GM19193 (cell line): ENCODE data around the gene UNKL.

ENCODE experiments used
- POLR2A ChIP-seq: IDR thresholded peaks from 4 replicates; pipeline ENCODE4 v1.6.1; 2011; ENCODE audit not compliant: insufficient read depth, insufficient read length; ENCODE audit errors: extremely low read depth

Gene UNKL

DNA sequence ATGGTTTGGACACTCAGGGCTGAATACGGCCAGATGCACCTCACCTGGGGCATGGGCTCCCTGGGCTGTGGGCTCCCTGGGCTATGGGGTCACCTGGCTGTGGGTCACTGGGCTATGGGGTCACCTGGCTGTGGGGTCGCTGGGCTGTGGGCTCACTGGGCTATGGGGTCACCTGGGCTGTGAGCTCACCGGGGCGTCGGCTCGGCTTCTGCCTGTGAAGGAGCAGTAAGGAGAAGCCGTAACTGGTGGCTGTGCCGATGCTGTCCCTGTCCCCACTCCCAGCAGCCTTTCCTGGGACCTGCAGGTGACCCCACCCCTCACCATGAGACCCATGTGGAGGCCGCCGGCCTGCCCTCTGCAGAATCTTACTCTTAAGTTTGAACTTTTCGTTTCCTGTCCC, 14.5 kb upstream of the UNKL start:
- TF ChIP-seq POLR2A = no peak

DNA sequence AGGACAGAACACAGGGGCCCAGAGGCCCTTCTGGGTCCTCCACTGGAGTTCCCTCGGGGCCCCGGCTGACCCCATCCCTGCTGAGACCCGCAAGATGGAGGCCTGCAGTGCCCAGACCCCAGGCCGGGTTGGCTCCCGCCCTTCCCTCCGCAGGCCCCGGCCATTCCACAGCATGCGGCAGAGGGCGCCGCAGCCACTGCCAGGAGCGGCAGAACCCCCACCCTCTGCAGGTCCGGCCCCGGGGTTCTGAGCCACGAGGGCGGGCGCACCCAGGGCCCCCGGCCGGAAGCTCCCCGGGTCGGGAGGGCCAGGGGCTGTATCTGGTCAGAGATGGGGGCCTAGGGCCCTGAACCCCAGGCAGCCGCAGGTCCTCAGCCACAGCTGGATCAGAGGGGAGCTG, 14.0 kb upstream of the UNKL start:
- no peak for TF ChIP-seq POLR2A

- no peak for TF ChIP-seq POLR2A
Measured at GRCh38 chr16:1427473-1428461, 13.3 kb upstream of the UNKL start.

DNA sequence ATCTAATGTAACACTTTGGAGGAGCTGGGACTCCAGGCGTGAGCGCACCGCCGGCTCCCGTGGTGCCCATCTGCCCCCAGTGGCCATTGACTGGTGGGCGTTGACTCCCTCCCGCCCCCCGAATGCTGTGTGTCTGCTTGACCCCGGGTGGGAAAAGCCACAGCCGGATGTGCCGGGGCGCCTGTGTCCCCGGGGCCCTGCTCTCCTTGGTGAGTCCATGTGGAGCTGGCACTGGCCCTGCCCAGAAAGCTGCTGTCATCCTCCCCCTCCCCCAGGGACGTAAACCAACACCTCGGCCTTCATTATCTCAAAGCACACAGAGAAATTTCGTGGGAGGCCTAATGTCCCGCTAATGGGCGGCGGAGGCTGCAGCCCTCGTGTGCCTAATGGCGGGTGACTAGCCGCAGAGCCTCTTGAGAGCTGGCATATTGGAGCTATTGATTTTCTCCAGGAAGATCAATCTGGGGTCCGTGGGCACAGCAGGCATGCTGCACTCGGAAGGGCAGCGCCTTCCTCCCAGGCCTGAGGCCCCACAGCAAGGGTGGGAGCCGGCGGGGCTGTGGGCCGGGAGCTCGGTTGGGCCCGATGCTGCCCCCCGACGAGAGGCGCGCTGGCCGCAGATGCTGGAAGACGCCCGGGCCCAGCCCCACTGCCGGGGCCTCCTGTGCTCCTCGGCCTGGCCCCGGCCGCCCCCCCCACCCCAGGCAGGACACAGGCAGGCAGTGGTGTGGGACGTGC, 12.4 kb upstream of the UNKL start:
- TF ChIP-seq POLR2A = no peak

- no peak for TF ChIP-seq POLR2A
Measured at GRCh38 chr16:1425616-1426370, 11.3 kb upstream of the UNKL start.

DNA sequence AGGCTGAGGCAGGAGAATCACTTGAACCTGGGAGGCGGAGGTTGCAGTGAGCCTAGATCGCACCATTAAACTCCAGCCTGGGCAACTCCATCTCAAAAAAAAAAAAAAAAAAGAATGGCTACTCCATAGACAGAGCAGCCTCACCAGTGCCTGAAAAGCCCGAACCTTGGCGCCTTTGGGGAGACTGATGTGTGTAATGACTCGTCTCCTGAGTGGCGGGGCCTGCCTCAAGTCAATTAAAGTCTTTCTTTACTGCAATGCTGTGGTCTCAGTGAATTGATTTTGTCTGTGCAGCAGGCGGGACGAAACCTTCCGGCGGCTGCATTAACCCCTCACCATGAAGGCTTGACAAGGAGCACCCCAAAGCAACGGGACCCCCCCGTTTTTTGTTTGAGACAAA, 9.5 kb upstream of the UNKL start:
- no peak for TF ChIP-seq POLR2A

- TF ChIP-seq POLR2A = no peak
Measured at GRCh38 chr16:1422076-1422475, 7.6 kb upstream of the UNKL start.

GRCh38 chr16:1420111-1420539, 5.6 kb upstream of the UNKL start:
- TF ChIP-seq POLR2A = no peak

DNA sequence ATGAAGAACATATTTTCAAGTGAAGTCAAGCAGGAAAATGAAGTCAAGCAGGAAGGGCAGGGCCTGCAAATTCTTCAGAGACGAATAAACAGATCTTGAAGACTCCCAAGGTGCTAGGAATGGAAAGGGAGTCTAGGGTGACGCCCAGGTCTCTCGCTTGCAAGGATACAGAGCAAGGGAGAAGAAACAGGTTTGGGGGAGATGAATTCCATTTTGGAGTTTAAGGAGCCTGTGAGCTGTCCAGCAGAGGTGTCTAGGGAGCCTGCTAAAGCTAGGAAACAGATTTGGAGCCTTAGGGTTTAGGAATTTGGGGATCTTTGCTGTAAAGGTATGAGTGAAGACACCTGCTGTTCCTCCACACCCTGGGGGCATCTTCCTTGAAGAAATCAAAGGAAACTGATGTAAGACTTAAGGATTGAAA, 2.0 kb upstream of the UNKL start:
- no peak for TF ChIP-seq POLR2A

DNA sequence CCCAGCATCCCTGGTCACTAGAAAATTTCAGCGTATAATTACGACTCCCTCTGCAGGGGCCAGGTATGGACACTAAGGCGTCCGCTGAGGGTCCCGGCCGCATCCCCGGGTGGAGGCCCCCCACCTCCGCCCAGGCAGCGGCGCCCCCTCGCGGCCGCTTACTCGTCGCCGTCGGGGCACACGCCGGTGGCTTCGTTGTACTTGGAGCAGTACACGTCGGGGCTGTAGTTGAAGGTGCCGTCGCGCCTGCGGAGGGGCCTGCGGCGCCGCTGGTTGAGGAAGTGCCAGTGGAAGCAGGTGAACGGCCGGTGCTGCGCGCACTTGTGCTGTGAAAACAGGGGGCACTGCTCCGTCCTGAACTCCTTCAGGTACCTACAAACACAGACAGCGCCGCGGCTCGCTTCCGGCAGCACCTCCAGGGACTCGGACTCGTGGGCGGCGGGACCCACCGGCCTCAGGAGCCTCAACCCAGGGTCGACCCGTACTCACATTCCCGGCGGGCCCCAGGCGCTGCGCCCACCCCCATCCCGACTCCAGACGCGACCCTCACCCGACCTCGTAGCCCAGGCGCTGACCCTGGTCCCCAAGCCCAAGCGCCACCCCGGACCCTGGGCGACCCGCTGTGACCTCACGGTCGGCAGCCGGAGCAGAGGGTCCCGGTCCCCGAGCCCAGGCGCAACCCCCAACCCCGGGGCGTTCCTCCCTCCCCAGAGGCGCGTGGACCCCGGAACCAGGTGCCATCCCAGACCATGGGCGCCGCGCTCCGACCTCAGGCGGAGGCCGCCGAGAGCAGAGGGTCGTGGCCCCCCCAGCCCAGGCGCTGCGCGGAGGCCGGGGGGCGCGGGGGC, 596 bp downstream of the UNKL start:
- TF ChIP-seq POLR2A = no peak

DNA sequence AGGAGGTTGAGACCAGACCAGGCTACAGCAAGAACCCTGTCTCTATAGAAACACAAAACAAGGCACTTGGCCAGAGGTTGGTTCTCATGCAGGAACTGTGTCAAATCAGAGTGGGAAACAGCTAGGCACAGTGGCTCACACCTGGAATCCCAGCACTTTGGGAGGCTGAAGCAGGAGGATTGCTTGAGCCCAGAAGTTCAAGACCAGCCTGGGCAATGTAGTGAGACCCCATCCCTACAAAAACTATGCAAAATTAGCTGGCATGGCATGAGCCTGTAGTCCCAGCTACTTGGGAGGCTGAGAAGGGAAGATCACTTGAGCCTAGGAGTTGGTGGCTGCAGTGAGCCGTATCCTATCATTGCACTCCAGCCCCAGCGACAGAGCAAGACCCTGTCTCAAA, 1.7 kb downstream of the UNKL start:
- TF ChIP-seq POLR2A = no peak

- no peak for TF ChIP-seq POLR2A
Measured at GRCh38 chr16:1408171-1408837, 6.2 kb downstream of the UNKL start.

- no peak for TF ChIP-seq POLR2A
Measured at GRCh38 chr16:1407753-1408152, 6.8 kb downstream of the UNKL start.

DNA sequence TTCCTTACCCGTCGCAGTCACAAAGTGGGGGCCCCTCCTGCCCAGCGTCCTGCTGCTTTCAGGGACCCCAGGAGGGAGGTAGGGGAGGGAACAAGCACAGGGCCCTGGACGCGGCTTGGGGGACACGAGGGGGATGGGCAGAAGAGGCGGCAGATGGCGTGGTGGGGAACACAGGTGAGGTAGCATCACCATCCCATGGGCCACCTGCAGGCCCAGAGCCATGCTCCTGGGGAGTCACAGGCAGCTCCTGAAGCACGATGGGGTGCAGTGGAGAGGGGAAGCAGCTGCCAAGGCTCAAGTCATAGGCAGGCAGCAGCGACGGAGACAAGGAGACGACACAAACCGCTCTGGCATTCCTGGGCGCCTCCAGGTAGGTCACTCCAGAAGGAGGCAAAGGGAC, 10.8 kb downstream of the UNKL start:
- no peak for TF ChIP-seq POLR2A
